SU-DHL-6 (cell line): ENCODE data around the gene GDF7.

Source experiments
- EZH2phosphoT487 ChIP-seq: fragments of 200-600 bp; sonication (generic), shearing (Covaris generic); conservative IDR thresholded peaks from 2 replicates; pipeline ENCODE4 v1.6.1; 2018; ENCODE audit warnings: mild to moderate bottlenecking, antibody characterized with exemption, low read length, moderate library complexity, mixed read lengths
- TF ChIP-seq, protein P1 (sequence below): fragments of 200-600 bp; sonication (generic); IDR thresholded peaks from one replicate; pipeline ENCODE4 v1.5.1; 2017; ENCODE audit warnings: antibody characterized with exemption, mild to moderate bottlenecking, low read length, moderate library complexity; ENCODE audit not compliant: insufficient read depth, poor library complexity, severe bottlenecking

DNA sequence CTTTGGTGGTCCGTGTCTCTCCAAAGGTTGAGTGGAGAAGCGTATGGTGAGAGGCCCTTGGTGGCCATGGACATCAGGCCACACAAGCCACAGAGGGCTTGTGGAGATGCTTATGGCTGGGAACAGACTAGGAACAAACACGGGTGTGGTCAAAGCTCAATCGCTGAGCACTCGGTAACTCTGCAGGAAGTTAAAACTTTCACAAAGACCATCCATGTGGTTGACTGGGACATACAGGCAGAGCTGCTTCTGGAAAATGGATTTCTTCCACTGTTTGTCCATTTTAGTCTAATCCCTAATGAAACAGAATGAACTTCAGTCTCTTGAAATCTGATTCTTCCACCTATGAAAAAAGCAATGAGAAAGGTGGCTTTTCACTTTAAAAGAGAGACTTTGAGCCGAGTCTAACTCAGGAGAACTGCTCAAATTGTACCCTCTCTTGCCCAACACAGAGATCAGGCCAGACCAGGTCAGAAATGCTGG, 17.7 kb downstream of the GDF7 start:
- TF ChIP-seq, protein P1, sequence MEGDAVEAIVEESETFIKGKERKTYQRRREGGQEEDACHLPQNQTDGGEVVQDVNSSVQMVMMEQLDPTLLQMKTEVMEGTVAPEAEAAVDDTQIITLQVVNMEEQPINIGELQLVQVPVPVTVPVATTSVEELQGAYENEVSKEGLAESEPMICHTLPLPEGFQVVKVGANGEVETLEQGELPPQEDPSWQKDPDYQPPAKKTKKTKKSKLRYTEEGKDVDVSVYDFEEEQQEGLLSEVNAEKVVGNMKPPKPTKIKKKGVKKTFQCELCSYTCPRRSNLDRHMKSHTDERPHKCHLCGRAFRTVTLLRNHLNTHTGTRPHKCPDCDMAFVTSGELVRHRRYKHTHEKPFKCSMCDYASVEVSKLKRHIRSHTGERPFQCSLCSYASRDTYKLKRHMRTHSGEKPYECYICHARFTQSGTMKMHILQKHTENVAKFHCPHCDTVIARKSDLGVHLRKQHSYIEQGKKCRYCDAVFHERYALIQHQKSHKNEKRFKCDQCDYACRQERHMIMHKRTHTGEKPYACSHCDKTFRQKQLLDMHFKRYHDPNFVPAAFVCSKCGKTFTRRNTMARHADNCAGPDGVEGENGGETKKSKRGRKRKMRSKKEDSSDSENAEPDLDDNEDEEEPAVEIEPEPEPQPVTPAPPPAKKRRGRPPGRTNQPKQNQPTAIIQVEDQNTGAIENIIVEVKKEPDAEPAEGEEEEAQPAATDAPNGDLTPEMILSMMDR, result no peak
- TF ChIP-seq EZH2phosphoT487, result no peak
